HEK293T (cell line): Measurements from ENCODE around the gene IRS1.
A peak's percentile ranks its signal among the peaks of the same experiment; 100 is the strongest.

Source experiments
- CTCF ChIA-PET: fragments of 350-600 bp; formaldehyde crosslinking; extraction: SDS; loops from one replicate; lab custom pipeline; 2021; ENCODE audit warnings: antibody characterized with exemption, inconsistent platforms; lab: Yijun Ruan, JAX
- POLR2A ChIA-PET: fragments of 350-600 bp; formaldehyde crosslinking; extraction: SDS; loops from one replicate; lab custom pipeline; 2020; ENCODE audit warnings: antibody characterized with exemption, inconsistent platforms; lab: Yijun Ruan, JAX
- DNase-seq: peaks from one replicate; pipeline ENCODE4 v3.0.0; 2012; ENCODE audit warnings: mixed read lengths; ENCODE audit errors: extremely low spot score
- ARNT ChIP-seq: fragments of 450-650 bp; IDR thresholded peaks from 2 replicates; pipeline ENCODE4 v1.6.1; 2017; ENCODE audit warnings: mild to moderate bottlenecking
- BHLHE40 ChIP-seq: fragments of 450-650 bp; IDR thresholded peaks from 2 replicates; pipeline ENCODE4 v1.6.1; 2016; ENCODE audit warnings: mild to moderate bottlenecking, moderate library complexity, borderline replicate concordance
- CTBP1 ChIP-seq: fragments of 450-650 bp; IDR thresholded peaks from 2 replicates; pipeline ENCODE4 v1.6.1; 2016; ENCODE audit warnings: borderline replicate concordance
- ELF4 ChIP-seq: fragments of 450-650 bp; IDR thresholded peaks from 2 replicates; pipeline ENCODE4 v1.6.1; 2017; ENCODE audit warnings: antibody characterized with exemption
- FOXA1 ChIP-seq: fragments of 450-650 bp; IDR thresholded peaks from 2 replicates; pipeline ENCODE4 v1.6.1; 2016; ENCODE audit warnings: mild to moderate bottlenecking
- FOXK2 ChIP-seq: fragments of 450-650 bp; IDR thresholded peaks from 2 replicates; pipeline ENCODE4 v1.6.1; 2016; ENCODE audit warnings: mild to moderate bottlenecking
- FOXM1 ChIP-seq: fragments of 450-650 bp; IDR thresholded peaks from 2 replicates; pipeline ENCODE4 v1.6.1; 2017; ENCODE audit warnings: mild to moderate bottlenecking, borderline replicate concordance
- HDGF ChIP-seq: fragments of 450-650 bp; IDR thresholded peaks from 2 replicates; pipeline ENCODE4 v1.6.1; 2017; ENCODE audit warnings: antibody characterized with exemption, borderline replicate concordance
- L3MBTL2 ChIP-seq: fragments of 450-650 bp; conservative IDR thresholded peaks from 2 replicates; pipeline ENCODE4 v1.6.1; 2016; ENCODE audit warnings: mild to moderate bottlenecking
- LEF1 ChIP-seq: fragments of 450-650 bp; IDR thresholded peaks from 2 replicates; pipeline ENCODE4 v1.6.1; 2017; ENCODE audit warnings: mild to moderate bottlenecking, borderline replicate concordance
- NFRKB ChIP-seq: fragments of 450-650 bp; IDR thresholded peaks from 2 replicates; pipeline ENCODE4 v1.6.1; 2016; ENCODE audit warnings: mild to moderate bottlenecking, moderate library complexity
- PKNOX1 ChIP-seq: fragments of 450-650 bp; IDR thresholded peaks from 2 replicates; pipeline ENCODE4 v1.6.1; 2016
- SP1 ChIP-seq: fragments of 450-650 bp; IDR thresholded peaks from 2 replicates; pipeline ENCODE4 v1.6.1; 2017
- SUZ12 ChIP-seq: fragments of 450-650 bp; IDR thresholded peaks from 2 replicates; pipeline ENCODE4 v1.6.1; 2016; ENCODE audit warnings: mild to moderate bottlenecking
- TARDBP ChIP-seq: fragments of 450-650 bp; IDR thresholded peaks from 2 replicates; pipeline ENCODE4 v1.6.1; 2016
- ZNF384 ChIP-seq: fragments of 450-650 bp; IDR thresholded peaks from 2 replicates; pipeline ENCODE4 v1.6.1; 2016

IRS1 gene

GRCh38 chr2:226792155-226792881 lies 7.3 kb downstream of the IRS1 start:
- ChIA-PET CTCF (interaction anchor here (0.7 to 0.8 kb wide), 2 partner anchors 10 to 215 kb away, joined by 3 read pairs; no protein-coding TSS in a partner anchor), POLR2A (interaction anchor here (0.8 kb wide), 1 partner anchor 172 kb away, joined by 3 read pairs; no protein-coding TSS in a partner anchor)
- DNase-seq = no peak
- TF ChIP-seq FOXM1 (no peak), SP1 (no peak), HDGF (no peak), NFRKB (no peak), ARNT (no peak), ZNF384 (no peak), CTBP1 (no peak), TARDBP (no peak), SUZ12 (no peak), FOXK2 (no peak), PKNOX1 (no peak), BHLHE40 (no peak), FOXA1 (no peak), L3MBTL2 (no peak)

GRCh38 chr2:226791487-226792081 lies 8.0 kb downstream of the IRS1 start:
- TF ChIP-seq L3MBTL2 = peak; percentile 73
- no peak for TF ChIP-seq ELF4
- TF ChIP-seq PKNOX1 = peak; percentile 82
- TF ChIP-seq LEF1 = 0 out of 2 replicates have a peak, but pooled peaks have one; percentile 36
- TF ChIP-seq FOXM1 = peak; percentile 78; the same call in 1 of the 2 replicates
- ChIA-PET POLR2A (no interaction called here), CTCF (interaction anchor here (0.8 kb wide), 1 partner anchor 11 kb away, joined by 3 read pairs; no protein-coding TSS in a partner anchor)
- peak; percentile 96 for DNase-seq

GRCh38 chr2:226791056-226791486 lies 8.5 kb downstream of the IRS1 start:
- POLR2A ChIA-PET = no interaction called here
- peak; percentile 44; the same call in 1 of the 2 replicates for TF ChIP-seq NFRKB
- TF ChIP-seq L3MBTL2 = peak; percentile 100
- TF ChIP-seq ARNT = no peak
- CTCF ChIA-PET = no interaction called here
- peak; percentile 52 for DNase-seq

- POLR2A ChIA-PET = no interaction called here
- CTCF ChIA-PET = no interaction called here
- TF ChIP-seq FOXM1 = no peak
- DNase-seq = no peak
Observed at GRCh38 chr2:226790431-226790830, 9.2 kb downstream of the IRS1 start.

- CTCF ChIA-PET = no interaction called here
- TF ChIP-seq ELF4 (no peak), SP1 (no peak), HDGF (no peak), ARNT (no peak), FOXA1 (no peak), BHLHE40 (no peak), FOXM1 (no peak)
- POLR2A ChIA-PET = no interaction called here
- DNase-seq = no peak
Observed at GRCh38 chr2:226790011-226790410, 9.6 kb downstream of the IRS1 start.

- ChIA-PET CTCF (no interaction called here), POLR2A (no interaction called here)
Observed at GRCh38 chr2:226788881-226789490, 10.6 kb downstream of the IRS1 start.

GRCh38 chr2:226788064-226788463 lies 11.6 kb downstream of the IRS1 start:
- CTCF ChIA-PET = no interaction called here
- TF ChIP-seq HDGF (no peak), L3MBTL2 (no peak), BHLHE40 (no peak), FOXM1 (no peak), FOXK2 (no peak), ARNT (no peak), TARDBP (no peak), PKNOX1 (no peak), ZNF384 (no peak), ELF4 (no peak), SUZ12 (no peak), CTBP1 (no peak), NFRKB (no peak), LEF1 (no peak)

More at GRCh38 chr2:226788881-226789490, 10.6 kb downstream of the IRS1 start:
- no peak for DNase-seq
- no peak for TF ChIP-seq LEF1
- TF ChIP-seq FOXM1 = no peak
- TF ChIP-seq BHLHE40 = no peak

More at GRCh38 chr2:226788064-226788463, 11.6 kb downstream of the IRS1 start:
- no peak for DNase-seq
- POLR2A ChIA-PET = no interaction called here
